H1 (cell line): Measurements from ENCODE around the gene RAD23B. TPM values are rescaled to one million over a fixed set of nuclear protein-coding genes. Genes with fewer than 3 reads are reported as not detected.

Experiments used
- KDM1A ChIP-seq: fragments of 200-600, 300-600 bp; sonication (generic); IDR thresholded peaks from 2 replicates; pipeline ENCODE4 v1.7.1; 2016; ENCODE audit warnings: mild to moderate bottlenecking, low read length, borderline replicate concordance
- RXRA ChIP-seq: IDR thresholded peaks from 2 replicates; pipeline ENCODE4 v1.6.1; 2011; ENCODE audit warnings: low read depth, mild to moderate bottlenecking, low read length, moderate library complexity; ENCODE audit not compliant: insufficient read depth
- SIX5 ChIP-seq: IDR thresholded peaks from 2 replicates; pipeline ENCODE4 v1.6.1; 2011; ENCODE audit warnings: mild to moderate bottlenecking, low read depth, low read length
- SRF ChIP-seq: IDR thresholded peaks from 2 replicates; pipeline ENCODE4 v1.6.1; 2011; ENCODE audit warnings: mild to moderate bottlenecking, low read depth, low read length, moderate library complexity
- TAF1 ChIP-seq: IDR thresholded peaks from 2 replicates; pipeline ENCODE4 v1.6.1; 2011; ENCODE audit warnings: mild to moderate bottlenecking, low read depth, low read length
- polyA plus RNA-seq, 7 experiments: library from polyadenylated mRNA; depleted of rRNA in 3 of 7; stranded (reverse) in 5 of 7; unstranded in 2 of 7; fragments of >200 nt in 5 of 7; fragments of 200-250 nt in 2 of 7; gene quantifications; 1 replicate in 5 of 7; 2 replicates in 1 of 7; 4 replicates in 1 of 7; pipeline versions ENCODE4 v1.2.1 to v1.2.3, GENCODE V29; 2011 to 2013; ENCODE audit warnings: missing spikeins in 2 of 7, mixed read lengths in 2 of 7
- total RNA-seq: library from RNA; stranded (reverse); fragmentation: NEBNext Ultra II Directional; extraction: Animal tissue kit (Norgen Biotek cat#: 25700); gene quantifications from 2 replicates; pipeline ENCODE4 v1.2.1, GENCODE V29; 2021

Gene RAD23B
- total and polyA plus RNA-seq, 2 of the 8 experiments (the other 6 are each of a cell fraction or from before 2014, with no cell fraction given), result 97.1 to 165 TPM

DNA sequence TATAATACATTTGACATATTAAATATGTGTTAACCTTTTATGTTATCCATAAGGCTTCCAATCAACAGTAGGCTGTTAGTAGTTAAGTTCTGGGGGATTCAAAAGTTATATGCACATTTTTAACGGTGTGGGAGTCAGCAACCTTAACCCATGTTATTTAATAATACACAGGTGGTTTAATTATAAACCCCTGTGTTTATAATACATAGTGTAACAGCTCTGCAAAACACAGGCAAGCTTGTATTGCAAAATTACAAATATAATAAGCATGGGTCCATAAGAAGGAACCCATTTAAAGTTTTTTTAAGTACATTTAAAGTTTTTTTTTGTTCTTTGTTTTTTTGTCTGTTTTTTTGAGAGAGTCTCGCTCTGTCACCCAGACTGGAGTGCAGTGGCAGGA is 14.5 kb upstream of the RAD23B start (continued):
- no peak for TF ChIP-seq RXRA
- TF ChIP-seq SRF, result no peak
- no peak for TF ChIP-seq TAF1
- TF ChIP-seq SIX5, result no peak
- TF ChIP-seq KDM1A, result no peak
- TF ChIP-seq, all 59 proteins: peak for 0
